ENCODE data around the gene EIF3B. TPM values are rescaled to one million over a fixed set of nuclear protein-coding genes. Genes with fewer than 3 reads are reported as not detected.
A peak's percentile ranks its signal among the peaks of the same experiment; 100 is the strongest.

EIF3B gene
- total and polyA plus RNA-seq, 9 of the 15 experiments (the other 6 are each of a cell fraction or from before 2014, with no cell fraction given) = 25.9 to 494 (median 357) TPM

GRCh38 chr7:2394566-2395082, 40.0 kb downstream of the EIF3B start:
- no TSS peak for BruUV-seq (replicated peaks)
- Histone ChIP-seq H3K4me1 (replicated peaks in 1 of 2; ENCODE audit: control insufficient read depth in 2 of 2, insufficient read depth in 2 of 2, low read length in 2 of 2) (peaks cover 7 to 18% of the 10 kb centered on the region in 2 experiments; a peak in 4 of 5 replicates), H3K4me2 (ENCODE audit: insufficient read depth, low read length) (no peak overlapping the region), H3K9me3 (replicated peaks; ENCODE audit: control insufficient read depth, insufficient read depth, low read depth, low read length) (no peaks in the 10 kb centered on the region), H3K9ac (ENCODE audit: insufficient read depth in 1 of 2, low read depth in 2 of 2, low read length in 2 of 2) (0 out of 4 replicates have a peak overlapping the region, but pooled peaks of 1 of the 2 experiments have one; percentile 33), H4K20me1 (replicated peaks; ENCODE audit: control insufficient read depth, insufficient read depth, low read length) (no peaks in the 10 kb centered on the region), H3K27me3 (ENCODE audit: control insufficient read depth in 2 of 2, insufficient read depth in 2 of 2, low read length in 2 of 2) (no peaks in the 10 kb centered on the region), H3K9me1 (ENCODE audit: control insufficient read depth, insufficient read depth, low read length) (no peaks in the 10 kb centered on the region), H3K79me2 (ENCODE audit: control insufficient read depth, insufficient read depth, low read length) (no peaks in the 10 kb centered on the region), H3K27ac (ENCODE audit: extremely low read depth, low read depth, low read length) (no peak overlapping the region), H2AFZ (ENCODE audit: low read depth, low read length) (no peak overlapping the region), H3K36me3 (ENCODE audit: control insufficient read depth, insufficient read depth, low read length) (no peaks in the 10 kb centered on the region), H3K4me3 (no peak overlapping the region)
- ChIA-PET POLR2A (interaction anchor here (1.3 to 1.4 kb wide), 2 partner anchors 18 to 31 kb away, joined by 4 read pairs; no protein-coding TSS in a partner anchor), CTCF (ENCODE audit: low intra/inter-chr PET ratio) (no interaction called here)
- no peak for ATAC-seq
- DNase-seq (ENCODE audit: extremely low read depth in 1 of 4, low spot score in 3 of 4) = no peak
- whole genome bisulfite sequencing (ENCODE audit: insufficient coverage, low coverage, missing lambda C conversion rate) = 82% methylated on average over 21 of the region's 21 CpGs
- FAIRE-seq = no peak
- TF ChIP-seq ZBTB33 (CRISPR knock-in tag; IDR thresholded peaks at IDR 0.05) = peak; percentile 92
- TF ChIP-seq NFYB (IDR thresholded peaks at IDR 0.05; ENCODE audit: extremely low read depth, insufficient read length) = no peak
- intact Hi-C loops (cut with micrococcal nuclease) = no loop called here
- in situ Hi-C loops (cut with MboI) = no loop called here

GRCh38 chr7:2398506-2398905, 43.9 kb downstream of the EIF3B start:
- Histone ChIP-seq H3K36me3 (ENCODE audit: control insufficient read depth, insufficient read depth, low read length) (no peaks in the 10 kb centered on the region), H4K20me1 (replicated peaks; ENCODE audit: control insufficient read depth, insufficient read depth, low read length) (no peaks in the 10 kb centered on the region), H3K9me3 (replicated peaks; ENCODE audit: control insufficient read depth, insufficient read depth, low read depth, low read length) (no peaks in the 10 kb centered on the region), H3K79me2 (ENCODE audit: control insufficient read depth, insufficient read depth, low read length) (peaks cover 6% of the 10 kb centered on the region; the same call in 2 of the 3 replicates), H3K9me1 (ENCODE audit: control insufficient read depth, insufficient read depth, low read length) (no peaks in the 10 kb centered on the region), H3K27me3 (ENCODE audit: control insufficient read depth in 2 of 2, insufficient read depth in 2 of 2, low read length in 2 of 2) (no peaks in the 10 kb centered on the region), H3K4me3 (no peak overlapping the region), H3K4me2 (ENCODE audit: insufficient read depth, low read length) (no peak overlapping the region), H3K9ac (ENCODE audit: insufficient read depth in 1 of 2, low read depth in 2 of 2, low read length in 2 of 2) (no peak overlapping the region), H3K27ac (ENCODE audit: extremely low read depth, low read depth, low read length) (no peak overlapping the region), H2AFZ (ENCODE audit: low read depth, low read length) (no peak overlapping the region), H3K4me1 (replicated peaks in 1 of 2; ENCODE audit: control insufficient read depth in 2 of 2, insufficient read depth in 2 of 2, low read length in 2 of 2) (peaks cover 27 to 37% of the 10 kb centered on the region in 2 experiments; a peak in 4 of 5 replicates)
- intact Hi-C loops (cut with micrococcal nuclease) = no loop called here
- WGBS (ENCODE audit: insufficient coverage, low coverage, missing lambda C conversion rate) = 80% methylated on average over 4 of the region's 4 CpGs
- CTCF ChIA-PET (ENCODE audit: low intra/inter-chr PET ratio) = no interaction called here
- DNase-seq (ENCODE audit: extremely low read depth in 1 of 4, low spot score in 3 of 4) (no peak), FAIRE-seq (no peak), ATAC-seq (no peak)
- BruUV-seq (replicated peaks) = no TSS peak
- in situ Hi-C loops (cut with MboI) = no loop called here
- POLR2A ChIA-PET = interaction anchor here (0.6 to 1.0 kb wide), 2 partner anchors 16 to 32 kb away, joined by 3 read pairs; no protein-coding TSS in a partner anchor
- TF ChIP-seq RNF219 (CRISPR knock-in tag; IDR thresholded peaks at IDR 0.05) (no peak), CCNT2 (IDR thresholded peaks at IDR 0.05; ENCODE audit: borderline replicate concordance, extremely low read depth, insufficient read length, low read depth, low read length) (no peak), ZNF696 (CRISPR knock-in tag; conservative IDR thresholded peaks at IDR 0.05) (no peak), ZNF75A (CRISPR knock-in tag; IDR thresholded peaks at IDR 0.05) (no peak), PKNOX1 (IDR thresholded peaks at IDR 0.05) (no peak), NFATC3 (IDR thresholded peaks at IDR 0.05) (no peak), ZNF584 (CRISPR knock-in tag; IDR thresholded peaks at IDR 0.05; ENCODE audit: low read depth) (no peak), HIVEP1 (CRISPR knock-in tag; IDR thresholded peaks at IDR 0.05) (no peak)

Measured in K562 (cell line).